EL (cell line): ENCODE data around the gene TDRD3.
"Not testable (repeated sequence)": the region's sequence is repeated elsewhere in the genome, so short reads cannot be mapped to it uniquely, and the experiment has no call there.

Experiments used
- DNase-seq: peaks from one replicate; pipeline ENCODE4 v3.0.0-alpha.2; 2016

The TDRD3 gene

DNA sequence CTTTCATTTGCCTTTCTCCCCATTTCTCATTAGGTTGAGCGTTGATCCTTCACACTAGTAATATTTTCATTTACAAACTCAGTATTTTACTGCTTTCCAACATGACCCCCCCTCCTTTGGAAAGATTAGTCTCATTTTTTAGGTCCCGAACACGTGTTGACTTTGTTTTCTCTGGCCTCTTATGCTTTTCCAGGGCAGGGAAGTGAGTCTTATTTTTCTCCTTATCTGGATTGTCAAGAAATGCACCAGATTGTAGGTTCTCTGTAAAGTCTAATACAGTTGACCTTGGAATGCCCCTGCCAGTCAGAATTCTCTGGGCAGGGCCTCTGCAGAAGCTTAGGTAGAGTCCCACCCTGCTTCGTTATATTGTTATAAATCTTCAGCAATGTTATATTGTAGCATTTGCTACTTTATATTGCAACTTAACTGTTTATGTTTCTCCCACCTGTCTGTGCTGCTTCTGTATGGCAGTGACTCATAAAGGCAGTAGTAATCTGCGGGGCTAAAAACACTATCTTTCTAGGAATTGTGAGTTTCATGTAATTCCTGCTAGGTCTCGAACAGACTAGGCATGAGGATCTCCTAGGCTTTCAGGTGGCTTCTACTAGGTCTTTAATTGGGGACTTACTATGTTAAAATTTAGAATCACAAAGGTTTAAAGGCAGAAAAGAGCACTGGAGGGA, 2.0 kb downstream of the TDRD3 start:
- peak; percentile 1 for DNase-seq

DNA sequence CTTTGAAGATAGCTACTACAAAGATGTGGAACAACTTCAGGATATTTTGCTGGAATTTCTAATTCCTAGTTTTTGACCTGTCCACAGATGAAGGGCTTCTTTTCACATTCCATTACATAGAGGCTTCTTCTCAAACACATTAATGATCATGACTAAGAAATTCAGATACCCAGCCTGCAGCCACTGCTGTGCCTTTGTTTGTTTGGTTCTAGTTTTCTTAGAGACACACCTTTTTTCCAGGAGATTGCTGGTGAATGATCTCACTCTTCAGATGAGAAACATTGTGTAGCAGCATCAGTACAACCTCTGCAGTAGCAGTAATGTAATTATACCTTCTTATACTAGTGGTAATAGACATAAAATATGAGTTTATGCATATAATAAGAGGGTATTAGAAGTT, 5.0 kb downstream of the TDRD3 start:
- DNase-seq: peak; percentile 1

DNA sequence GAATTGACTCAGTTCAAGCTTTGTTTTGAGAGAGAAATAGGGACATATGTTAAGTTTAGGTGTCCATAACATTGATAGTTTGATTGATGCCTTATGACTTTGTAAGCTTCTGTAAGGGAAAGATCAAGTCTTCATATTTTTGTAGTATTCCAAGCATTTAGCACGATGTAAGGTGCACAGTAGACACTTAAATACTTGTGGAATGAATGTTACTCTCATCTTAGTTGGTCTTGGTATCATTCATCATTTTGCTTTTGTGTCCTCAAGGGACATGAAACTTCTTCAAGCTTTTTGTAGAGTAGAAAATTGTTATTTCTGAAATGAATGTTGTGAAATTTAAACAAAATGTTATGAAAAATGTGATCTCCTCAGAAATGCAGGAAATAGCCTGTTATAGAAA, 10.1 kb downstream of the TDRD3 start:
- no peak for DNase-seq

DNA sequence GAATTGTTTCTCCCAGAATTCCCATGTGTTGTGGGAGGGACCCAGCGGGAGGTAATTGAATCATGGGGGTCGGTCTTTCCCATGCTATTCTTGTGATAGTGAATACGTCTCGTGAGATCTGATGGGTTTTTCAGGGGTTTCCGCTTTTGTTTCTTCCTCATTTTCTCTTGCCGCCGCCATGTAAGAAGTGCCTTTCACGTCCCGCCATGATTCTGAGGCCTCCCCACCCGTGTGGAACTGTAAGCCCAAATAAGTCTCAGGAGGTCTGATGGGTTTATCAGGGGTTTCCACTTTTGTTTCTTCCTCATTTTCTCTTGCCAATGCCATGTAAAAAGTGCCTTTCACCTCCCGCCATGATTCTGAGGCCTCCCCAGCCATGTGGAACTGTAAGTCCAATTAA, 10.8 kb downstream of the TDRD3 start:
- DNase-seq: not testable (repeated sequence)

DNA sequence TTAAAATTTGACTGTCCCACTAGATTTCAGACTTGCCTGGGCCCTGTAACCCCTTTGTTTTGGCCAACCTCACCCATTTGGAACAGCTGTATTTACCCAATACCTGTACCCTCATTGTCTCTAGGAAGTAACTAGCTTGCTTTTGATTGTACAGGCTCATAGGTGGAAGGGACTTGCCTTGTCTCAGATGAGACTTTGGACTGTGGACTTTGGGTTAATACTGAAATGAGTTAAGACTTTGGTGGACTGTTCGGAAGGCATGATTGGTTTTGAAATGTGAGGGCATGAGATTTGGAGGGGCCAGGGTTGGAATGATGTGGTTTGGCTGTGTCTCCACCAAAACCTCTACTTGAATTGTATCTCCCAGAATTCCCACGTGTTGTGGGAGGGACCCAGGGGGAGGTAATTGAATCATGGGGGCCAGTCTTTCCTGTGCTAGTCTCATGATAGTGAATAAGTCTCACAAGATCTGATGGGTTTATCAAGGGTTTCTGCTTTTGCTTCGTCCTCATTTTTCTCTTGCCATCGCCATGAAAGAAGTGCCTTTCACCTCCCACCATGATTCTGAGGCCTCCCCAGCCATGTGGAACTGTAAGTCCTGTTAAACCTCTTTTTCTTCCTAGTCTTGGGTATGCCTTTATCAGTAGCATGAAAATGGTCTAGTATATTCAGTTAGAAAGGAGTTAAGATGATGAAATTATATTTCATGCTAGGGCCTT, 12.7 kb downstream of the TDRD3 start:
- DNase-seq: not testable (repeated sequence)

DNA sequence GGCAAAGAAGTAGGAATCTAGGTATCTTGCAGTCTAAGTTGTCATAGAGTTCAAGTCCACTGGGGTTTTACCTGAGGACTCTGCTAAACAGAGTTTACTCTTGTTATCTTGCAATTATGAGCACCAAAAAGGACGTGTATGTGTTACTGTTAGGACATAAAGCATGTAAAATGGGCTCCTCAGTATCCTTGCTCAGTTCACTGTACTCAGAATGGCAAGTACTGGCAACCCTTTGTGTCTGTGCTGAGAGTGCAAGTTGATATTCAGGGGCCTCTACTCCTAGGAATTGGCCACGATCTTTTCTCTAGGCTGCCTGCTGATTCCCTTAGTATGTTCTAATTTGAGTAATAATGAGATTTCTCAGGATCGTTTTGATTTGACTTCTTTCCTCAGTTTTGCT, 13.3 kb downstream of the TDRD3 start:
- DNase-seq: no peak

DNA sequence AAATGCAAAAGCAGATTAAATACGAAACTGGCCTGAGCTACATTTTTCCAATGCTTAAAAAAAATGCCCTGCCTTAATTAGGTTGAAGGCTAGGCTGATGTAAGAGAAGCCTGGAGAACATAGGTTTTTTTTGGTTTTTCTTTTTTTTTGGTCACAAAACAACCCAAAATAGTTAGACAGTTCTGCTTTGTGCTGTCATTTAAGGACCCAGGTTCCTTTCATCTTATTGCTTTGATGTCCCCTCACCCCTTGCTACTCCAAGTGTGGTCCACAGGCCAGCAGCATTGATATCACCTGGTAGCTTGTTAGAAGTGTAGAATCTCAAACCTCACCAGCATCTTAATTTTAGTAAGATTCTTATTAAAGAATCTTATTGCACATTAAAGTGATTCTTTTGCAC, 14.4 kb downstream of the TDRD3 start:
- no peak for DNase-seq

DNA sequence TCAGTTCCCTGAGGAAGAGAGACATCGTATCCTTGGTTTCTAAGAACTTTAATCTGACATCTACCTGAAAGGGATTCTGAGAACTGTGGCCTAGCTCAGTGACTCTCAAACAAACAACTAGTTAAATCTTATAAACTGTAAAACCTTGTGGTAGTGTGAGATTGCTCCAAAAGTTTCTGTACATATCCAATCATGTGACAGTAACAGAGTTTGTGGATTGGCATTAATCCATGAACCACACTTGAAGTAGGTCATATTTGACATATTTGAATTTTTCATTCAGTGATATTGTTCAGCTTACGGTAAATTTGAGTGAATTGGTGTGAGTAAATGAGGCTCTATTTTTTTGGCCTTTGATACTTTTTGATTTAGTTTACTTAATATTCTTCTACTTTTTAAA, 15.0 kb downstream of the TDRD3 start:
- DNase-seq: no peak

DNA sequence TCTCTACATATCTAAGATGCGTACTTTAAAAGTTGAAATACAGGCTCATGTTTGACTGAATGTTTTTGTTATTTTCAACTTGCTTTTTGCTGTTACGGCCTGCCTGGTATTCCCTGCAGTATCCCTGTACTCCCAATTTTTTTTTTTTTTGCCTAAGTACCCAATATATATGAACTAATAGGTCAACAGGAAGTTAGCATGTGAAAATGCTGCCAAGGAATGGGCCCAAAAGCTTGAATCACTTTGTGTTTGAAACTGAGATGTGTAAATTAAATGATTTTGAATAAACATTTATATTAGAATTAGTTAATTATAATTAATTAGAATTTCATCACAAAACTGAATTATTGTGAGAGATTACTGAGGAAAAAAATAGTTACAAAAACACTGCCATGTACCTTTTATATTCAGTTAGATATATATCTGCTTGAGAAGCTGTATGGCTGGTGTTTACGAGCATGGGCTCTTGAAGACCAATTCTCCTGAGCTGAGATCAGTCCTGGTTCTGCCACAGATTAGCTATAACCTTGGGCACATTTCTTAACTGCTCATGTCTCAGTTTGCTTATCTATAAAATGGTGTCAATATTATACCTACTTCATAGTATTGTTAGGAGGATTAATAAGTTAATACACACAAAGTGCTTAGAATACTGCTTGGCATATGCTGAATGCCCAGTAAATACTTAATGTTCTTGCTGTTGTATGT, 16.0 kb downstream of the TDRD3 start:
- no peak for DNase-seq

DNA sequence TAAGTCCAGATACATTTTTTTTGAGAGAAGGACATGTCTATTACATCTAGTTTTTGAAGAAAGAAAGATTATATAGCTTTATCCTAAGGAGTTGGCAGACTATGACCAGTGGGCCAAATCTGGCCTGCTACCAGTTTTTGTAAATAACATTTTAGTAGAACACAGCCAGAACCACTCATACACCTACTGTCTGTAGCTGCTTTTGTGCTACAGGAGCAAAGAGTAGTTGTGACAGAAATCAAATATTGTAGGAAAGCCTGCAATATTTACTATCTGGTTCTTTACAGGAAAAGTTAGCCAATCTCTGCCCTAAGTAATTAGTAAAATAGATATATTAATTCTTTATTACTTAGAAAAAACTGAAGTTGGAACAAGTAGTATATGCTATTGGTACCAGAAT, 17.2 kb downstream of the TDRD3 start:
- no peak for DNase-seq

DNA sequence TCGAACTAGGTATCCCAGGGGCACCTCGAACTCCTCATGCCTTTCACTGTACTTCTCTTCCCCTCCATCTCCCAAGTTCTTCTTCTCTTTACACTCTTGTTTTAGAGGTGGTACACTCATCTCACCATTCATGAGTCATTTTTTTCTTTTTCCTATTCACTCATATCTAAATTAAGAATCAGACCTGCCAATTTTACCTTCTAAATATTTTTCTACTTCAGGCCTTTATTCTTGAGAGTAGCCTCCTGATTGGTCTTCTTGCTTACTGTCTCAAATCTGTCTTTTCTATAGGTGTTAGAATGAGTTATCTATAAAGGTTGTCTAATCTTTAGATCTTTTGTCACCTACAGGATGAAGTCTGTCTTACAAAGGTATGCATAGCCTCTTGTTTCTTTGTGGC, 20.7 kb downstream of the TDRD3 start:
- DNase-seq: no peak

DNA sequence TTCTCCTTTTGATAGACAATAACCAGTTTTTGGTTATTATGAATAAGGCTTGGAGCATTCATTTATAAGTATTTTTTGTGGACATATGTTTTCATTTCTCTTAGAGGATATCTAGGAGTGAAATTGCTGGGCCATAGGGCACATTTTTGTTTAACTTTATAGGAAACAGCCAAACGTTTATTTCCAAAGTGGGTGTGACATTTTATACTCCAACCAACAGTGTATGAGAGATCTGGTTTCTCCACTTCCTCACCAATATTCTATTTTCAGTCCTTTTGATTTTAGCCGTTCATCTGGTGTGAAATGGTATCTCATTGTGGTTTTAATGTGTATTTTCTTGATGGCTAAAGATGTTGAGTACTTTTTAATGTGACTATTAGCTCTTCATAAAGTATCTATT, 21.9 kb downstream of the TDRD3 start:
- DNase-seq: no peak

DNA sequence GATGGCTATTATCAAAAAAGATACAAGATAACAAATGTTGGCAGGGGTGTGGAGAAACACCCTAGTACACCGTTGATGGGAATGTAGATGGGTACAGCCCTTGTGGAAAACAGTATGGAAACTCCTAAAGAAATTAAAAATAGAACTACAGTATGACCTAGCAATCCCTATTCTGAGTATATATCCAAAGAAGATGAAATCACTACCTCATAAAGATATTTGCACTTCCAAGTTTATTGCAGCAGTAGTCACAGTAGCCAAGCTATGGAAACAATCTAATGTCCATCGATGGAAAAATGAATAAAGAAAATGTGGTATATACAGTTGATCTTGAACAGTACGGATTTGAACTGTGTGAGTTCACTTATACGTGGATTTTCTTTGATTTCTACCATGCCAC, 28.3 kb downstream of the TDRD3 start:
- DNase-seq: no peak

DNA sequence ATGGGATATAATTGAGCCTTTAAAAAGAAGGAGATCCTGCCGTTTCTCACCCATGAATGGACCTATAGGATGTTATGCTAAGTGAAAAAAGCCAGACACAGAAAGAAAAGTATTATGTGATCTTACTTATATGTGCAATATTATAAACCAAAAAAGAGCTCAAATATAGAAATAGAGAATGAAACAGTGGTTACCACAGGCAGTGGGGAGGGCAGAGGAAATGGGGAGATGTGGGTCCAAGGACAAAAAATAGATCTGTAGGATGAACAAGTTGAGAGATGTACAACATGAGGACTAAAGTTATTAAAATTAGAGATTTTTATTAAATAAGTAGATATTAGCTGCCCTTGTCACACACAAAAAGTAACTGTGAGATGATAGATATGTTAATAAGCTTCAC, 29.1 kb downstream of the TDRD3 start:
- no peak for DNase-seq

DNA sequence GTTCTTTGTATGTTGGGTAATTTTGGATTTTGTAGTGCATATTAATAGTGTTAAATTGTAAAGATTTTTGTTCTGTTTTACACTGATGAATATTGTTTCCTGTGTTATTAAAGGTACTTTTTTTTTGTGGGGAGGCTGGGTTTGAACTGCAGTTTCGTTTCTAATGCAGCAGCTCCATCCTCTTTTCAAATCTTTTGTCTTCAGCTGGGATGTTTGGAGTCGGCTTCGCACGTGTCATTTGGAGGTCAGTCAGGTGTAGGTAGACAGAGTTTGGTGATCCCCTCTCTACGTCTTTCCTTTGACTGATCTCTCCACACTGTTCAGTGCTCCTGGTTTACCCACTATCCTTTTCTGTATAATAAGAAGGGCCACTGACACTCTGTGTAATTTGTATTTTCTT, 30.3 kb downstream of the TDRD3 start:
- DNase-seq: no peak

DNA sequence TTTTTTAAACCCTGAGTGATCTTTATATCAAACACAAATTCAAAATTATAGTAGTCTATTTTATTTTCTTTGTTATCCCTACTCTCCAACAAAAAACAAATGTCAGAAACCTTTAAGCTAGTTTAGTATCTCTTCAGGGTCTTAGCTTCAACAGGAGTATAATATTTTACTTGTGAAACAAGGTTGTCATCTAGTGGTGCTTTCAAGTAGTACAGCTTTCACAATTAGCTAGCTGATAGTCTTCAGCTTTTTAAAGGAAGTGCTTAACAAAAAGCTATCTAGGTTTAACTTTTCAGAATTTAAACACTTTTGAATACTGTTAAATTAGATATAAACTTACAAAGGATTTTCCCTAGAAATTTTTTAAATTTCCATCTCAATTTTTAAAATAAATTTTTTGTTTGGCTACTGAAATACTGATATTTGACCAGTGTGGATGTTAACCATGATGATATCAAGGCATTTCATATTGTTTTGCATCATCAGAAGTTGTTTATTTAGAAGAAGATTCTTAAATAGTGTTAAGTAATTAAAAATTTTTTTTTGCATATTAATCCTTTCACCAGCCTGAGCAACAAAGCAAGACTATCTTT, 34.2 kb downstream of the TDRD3 start:
- peak; percentile 59 for DNase-seq

DNA sequence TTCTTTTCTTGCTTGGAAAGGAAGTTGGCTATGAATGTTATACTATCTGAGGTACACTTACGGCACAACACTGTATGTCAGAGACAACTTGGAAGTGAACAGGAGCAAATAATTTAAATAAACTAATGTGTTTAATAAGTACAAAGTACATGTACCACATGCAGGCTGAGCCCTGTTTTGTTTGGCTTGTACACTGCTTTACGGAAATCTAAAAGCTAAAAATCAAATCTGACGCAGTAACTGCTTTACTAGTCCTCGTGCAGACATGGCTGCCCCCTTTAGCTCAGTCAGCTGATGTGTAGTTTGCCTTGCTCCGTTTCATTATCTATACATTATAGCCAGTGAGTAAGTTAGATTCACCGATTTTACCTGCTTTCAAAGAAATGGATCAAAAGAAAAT, 36.5 kb downstream of the TDRD3 start:
- no peak for DNase-seq

DNA sequence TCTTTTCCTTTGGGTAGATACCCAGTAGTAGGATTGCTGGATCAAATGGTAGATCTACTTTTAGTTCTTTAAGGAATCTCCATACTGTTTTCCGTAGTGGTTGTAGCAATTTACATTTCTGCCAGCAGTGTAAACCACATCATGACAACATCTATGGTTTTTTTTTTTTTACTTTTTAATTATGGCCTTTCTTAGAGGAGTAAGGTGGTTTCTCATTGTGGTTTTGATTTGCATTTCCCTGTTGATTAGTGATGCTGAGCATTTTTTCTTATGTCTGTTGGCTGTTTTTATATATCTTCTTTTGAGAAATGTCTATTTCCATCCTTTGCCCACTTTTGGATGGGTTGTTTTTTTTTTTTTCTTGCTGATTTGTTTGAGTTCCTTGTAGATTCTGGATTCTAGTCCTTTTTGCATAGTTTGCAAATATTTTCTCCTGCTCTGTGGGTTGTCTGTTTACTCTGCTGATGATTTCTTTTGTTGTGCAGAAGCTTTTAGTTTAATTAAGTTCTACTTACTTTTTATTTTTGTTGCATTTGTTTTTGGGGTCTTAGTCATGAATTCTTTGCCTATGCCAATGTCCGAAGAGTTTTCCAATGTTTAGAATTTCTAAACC, 38.8 kb downstream of the TDRD3 start:
- DNase-seq: no peak

DNA sequence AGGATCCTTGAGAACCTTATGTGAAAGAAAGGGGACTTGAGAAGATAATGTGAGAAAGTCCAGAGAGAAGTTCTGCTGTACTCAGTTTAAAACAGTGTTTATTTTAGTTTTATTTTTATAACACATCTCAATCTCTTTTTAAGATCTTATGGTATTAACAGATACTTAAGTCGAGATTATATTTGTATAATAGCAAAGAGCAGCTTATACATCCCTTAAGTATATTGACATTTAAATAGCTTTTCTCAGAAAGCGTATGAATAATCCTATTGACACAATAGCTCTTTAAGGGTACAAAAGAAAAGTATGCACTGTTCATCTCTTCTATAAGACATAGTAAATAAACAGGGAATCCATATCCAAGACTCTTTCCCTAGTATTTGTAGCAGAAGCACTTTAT, 42.2 kb downstream of the TDRD3 start:
- DNase-seq: no peak

DNA sequence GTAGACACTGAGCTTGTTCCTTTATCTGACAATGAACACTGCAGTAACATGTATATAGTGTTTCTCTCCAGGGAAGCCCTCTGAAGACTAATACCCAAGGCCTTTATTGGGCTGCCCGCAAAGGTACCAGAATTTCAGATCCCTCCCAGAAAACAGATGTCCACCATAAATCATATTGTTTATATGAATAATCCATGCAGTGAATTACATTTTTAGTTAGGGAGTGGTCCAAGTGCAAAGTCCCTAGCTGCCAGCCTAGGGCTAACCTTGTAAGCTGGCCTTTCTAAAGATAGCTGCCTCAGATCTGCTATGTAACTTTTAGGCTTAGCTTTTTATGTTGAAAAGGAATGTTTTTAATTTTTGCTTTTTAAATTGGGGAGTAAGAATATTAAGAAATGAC, 44.7 kb downstream of the TDRD3 start:
- DNase-seq: no peak

DNA sequence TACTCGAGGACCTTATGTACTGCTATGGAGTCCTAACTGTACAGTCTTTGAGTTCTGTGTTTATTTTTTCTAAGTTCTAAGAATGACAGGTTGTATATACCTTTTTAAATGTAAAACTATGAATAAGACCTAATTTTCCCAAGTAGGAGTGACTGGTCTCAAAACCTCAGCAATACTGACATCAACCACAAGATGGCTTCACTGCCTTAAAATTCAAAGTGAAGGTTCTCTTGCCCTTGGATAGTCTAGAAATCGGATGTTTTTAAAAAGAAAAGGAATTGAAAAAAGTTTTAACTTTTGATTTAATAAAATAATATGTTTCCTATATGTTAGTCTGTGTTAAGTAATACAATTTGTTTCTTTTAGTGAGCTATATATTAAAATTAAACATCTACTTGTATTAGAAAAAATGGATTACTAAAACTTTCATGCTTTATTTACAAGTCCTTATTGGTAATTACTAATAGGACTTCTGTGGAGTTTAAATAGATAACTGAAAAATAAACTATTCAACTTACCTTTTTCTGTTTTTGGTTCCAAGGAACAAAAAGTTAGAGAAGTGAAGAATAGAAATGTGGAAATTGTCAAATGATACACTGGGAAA, 52.0 kb downstream of the TDRD3 start:
- peak; percentile 48 for DNase-seq

DNA sequence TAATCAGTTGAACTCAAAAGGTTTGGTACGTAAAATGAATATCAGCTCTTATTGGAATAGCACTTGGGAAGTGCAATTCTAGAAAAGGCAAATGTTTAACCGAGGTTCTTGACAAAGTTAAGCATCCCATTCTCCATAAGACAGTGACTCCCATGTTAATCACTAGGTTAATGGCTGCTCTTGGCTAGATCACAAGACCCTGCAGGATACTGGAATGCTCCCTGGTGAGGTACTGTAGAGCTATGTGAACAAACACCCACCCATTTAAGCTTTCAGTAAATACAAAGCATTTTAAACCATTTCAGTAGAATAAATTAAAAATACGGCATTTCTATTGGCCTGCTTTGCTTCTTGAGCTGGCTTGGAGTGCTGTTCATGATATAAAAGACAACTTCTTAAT, 56.5 kb downstream of the TDRD3 start:
- no peak for DNase-seq

DNA sequence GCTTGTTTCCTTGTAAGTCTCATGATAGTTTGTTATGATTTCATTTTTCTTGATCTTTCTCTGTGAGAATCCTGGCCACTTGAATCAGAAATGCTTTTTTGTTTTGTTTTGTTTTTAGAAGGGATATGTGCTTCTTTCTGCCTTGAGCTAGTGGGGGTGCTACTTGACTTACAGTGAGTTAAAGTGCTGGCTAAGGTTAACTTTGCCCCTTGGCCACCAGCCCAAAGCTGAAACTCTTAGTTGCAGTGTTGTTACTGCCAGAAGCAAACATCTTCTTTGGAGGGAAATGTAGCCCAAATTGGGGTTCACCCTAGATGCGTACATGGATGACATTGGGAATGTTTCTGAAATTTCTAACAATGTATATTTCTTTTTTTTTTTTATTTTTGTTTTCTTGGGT, 57.4 kb downstream of the TDRD3 start:
- DNase-seq: no peak
